ENCODE data around the gene IL19. TPM values are rescaled to one million over a fixed set of nuclear protein-coding genes. Genes with fewer than 3 reads are reported as not detected.

Gene IL19
- total and polyA plus RNA-seq, 2 experiments from 2014 or later, result 0.37 TPM; not detected in 1

DNA sequence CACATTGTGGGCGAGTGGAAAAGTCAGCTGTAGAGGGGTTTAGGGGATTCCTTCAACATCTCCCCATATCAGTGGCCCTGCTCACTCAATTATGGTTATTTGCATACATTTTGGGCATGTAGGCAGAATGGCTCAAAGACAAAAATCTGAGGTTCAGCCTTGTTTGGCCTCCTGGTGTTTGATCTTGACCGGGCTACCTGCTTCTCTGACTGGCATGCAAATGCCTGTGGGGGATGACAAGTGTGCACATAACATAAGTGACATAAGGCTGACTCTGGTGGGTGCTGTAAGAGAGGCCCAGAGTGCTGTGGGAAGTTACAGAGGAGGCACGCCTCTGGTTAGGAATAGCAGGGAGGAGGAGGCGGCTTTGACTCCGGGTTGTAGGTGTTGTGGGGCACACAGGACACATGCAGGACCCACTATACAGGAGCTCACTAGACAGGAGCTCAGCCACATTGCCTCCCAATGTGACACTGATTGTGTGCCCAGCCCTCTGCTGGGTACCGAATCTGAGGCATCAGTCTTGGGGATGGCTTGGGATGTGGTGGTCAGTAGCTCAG is 29.4 kb upstream of the IL19 start:
- H3K36me3 ChIP-seq (replicated peaks; ENCODE audit: insufficient read depth, low read depth), result no peaks in the 10 kb centered on the region
- H3K4me3 ChIP-seq, result no peak overlapping the region
- no peaks in the 10 kb centered on the region for H4K20me1 ChIP-seq (ENCODE audit: insufficient read depth, poor library complexity, severe bottlenecking)
- 91% methylated on average over 6 of the region's 6 CpGs for WGBS (ENCODE audit: low lambda C conversion rate, missing lambda C conversion rate)
- no peak for DNase-seq (ENCODE audit: low spot score)
- H3K9me2 ChIP-seq (replicated peaks; ENCODE audit: insufficient read depth), result no peaks in the 10 kb centered on the region
- H3K79me2 ChIP-seq, result no peaks in the 10 kb centered on the region
- no peaks in the 10 kb centered on the region for H3K4me1 ChIP-seq (ENCODE audit: insufficient read depth)
- no peaks in the 10 kb centered on the region for H3K9me3 ChIP-seq (ENCODE audit: low read depth)
- TF ChIP-seq EZH2phosphoT487 (IDR thresholded peaks at IDR 0.05; ENCODE audit: low read depth, severe bottlenecking, unreplicated experiment), result no peak
- TF ChIP-seq, protein P1, sequence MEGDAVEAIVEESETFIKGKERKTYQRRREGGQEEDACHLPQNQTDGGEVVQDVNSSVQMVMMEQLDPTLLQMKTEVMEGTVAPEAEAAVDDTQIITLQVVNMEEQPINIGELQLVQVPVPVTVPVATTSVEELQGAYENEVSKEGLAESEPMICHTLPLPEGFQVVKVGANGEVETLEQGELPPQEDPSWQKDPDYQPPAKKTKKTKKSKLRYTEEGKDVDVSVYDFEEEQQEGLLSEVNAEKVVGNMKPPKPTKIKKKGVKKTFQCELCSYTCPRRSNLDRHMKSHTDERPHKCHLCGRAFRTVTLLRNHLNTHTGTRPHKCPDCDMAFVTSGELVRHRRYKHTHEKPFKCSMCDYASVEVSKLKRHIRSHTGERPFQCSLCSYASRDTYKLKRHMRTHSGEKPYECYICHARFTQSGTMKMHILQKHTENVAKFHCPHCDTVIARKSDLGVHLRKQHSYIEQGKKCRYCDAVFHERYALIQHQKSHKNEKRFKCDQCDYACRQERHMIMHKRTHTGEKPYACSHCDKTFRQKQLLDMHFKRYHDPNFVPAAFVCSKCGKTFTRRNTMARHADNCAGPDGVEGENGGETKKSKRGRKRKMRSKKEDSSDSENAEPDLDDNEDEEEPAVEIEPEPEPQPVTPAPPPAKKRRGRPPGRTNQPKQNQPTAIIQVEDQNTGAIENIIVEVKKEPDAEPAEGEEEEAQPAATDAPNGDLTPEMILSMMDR (IDR thresholded peaks at IDR 0.05; ENCODE audit: poor library complexity), result no peak
- H2AFZ ChIP-seq, result no peak overlapping the region
- no peak overlapping the region for H3K4me2 ChIP-seq
- H3K27ac ChIP-seq, result no peak overlapping the region
- no peaks in the 10 kb centered on the region for H3K27me3 ChIP-seq

DNA sequence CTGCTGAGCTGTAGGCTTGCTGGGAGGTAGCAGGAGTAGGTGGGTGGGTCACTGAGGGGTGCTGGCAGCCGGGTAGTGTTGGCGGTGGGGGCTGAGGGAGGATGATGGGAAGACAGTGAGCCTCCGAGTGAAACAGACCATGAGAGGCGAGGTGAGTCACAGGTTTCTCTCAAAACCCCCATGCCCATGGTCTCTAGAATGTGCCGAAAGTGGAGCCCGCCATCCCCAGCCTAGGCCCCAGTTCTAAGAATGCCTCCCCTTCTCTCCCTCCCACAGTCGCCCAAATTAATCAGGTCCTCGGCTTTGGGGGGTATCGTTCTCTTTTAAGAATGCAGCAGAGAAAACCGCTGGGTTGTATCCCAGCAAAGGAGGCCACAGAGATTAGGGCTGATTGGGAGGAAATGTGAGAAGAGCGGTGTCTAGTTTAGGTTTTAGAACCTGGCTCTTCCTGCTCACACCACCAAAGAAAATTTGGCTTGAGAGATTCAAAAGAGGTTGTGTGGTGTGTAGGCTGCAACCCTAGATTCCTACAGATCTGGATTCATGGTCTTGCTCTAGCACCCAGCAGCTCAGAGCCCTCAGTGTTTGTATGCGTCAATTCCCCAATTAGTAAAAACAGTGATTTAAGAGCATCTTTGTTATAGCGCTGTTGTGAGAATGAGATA is 27.7 kb upstream of the IL19 start:
- Histone ChIP-seq H3K4me3 (no peak overlapping the region), H3K36me3 (replicated peaks; ENCODE audit: insufficient read depth, low read depth) (no peaks in the 10 kb centered on the region), H3K4me1 (ENCODE audit: insufficient read depth) (no peaks in the 10 kb centered on the region), H2AFZ (no peak overlapping the region), H3K4me2 (no peak overlapping the region), H3K9me3 (ENCODE audit: low read depth) (no peaks in the 10 kb centered on the region), H3K79me2 (no peaks in the 10 kb centered on the region), H3K9me2 (replicated peaks; ENCODE audit: insufficient read depth) (no peaks in the 10 kb centered on the region), H4K20me1 (ENCODE audit: insufficient read depth, poor library complexity, severe bottlenecking) (no peaks in the 10 kb centered on the region), H3K27ac (no peak overlapping the region), H3K27me3 (no peaks in the 10 kb centered on the region)
- no peak for DNase-seq (ENCODE audit: low spot score)
- WGBS (ENCODE audit: low lambda C conversion rate, missing lambda C conversion rate), result 81% methylated on average over 13 of the region's 13 CpGs
- TF ChIP-seq EZH2 (IDR thresholded peaks at IDR 0.05; ENCODE audit: borderline replicate concordance), result no peak
- TF ChIP-seq EZH2phosphoT487 (IDR thresholded peaks at IDR 0.05; ENCODE audit: low read depth, severe bottlenecking, unreplicated experiment), result no peak
- TF ChIP-seq, protein P1 (IDR thresholded peaks at IDR 0.05; ENCODE audit: poor library complexity), result no peak

DNA sequence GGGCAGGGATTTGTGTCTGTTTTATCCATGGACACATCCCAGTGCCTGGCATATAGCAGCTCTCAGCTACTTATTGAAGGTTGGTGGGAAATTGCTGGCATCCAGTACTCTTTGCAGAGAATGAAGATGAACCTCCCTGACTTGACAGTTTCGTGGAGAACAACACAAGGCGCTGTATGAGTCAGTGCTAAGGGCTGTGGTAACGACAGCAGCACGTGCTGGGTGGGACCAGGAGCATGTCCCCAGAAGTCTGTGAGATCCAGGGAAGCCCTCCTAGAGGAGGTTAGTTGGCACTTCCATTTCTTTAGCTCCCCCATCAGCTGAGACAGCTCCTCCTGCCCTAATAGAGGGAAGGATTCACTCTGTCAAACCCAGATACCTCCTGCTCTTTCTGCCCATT is 25.9 kb upstream of the IL19 start:
- Histone ChIP-seq H3K27ac (no peak overlapping the region), H3K4me3 (no peak overlapping the region), H3K4me1 (ENCODE audit: insufficient read depth) (no peaks in the 10 kb centered on the region), H3K9me3 (ENCODE audit: low read depth) (no peaks in the 10 kb centered on the region), H4K20me1 (ENCODE audit: insufficient read depth, poor library complexity, severe bottlenecking) (no peaks in the 10 kb centered on the region), H3K27me3 (peaks cover 4% of the 10 kb centered on the region), H3K36me3 (replicated peaks; ENCODE audit: insufficient read depth, low read depth) (no peaks in the 10 kb centered on the region), H3K79me2 (no peaks in the 10 kb centered on the region), H3K9me2 (replicated peaks; ENCODE audit: insufficient read depth) (no peaks in the 10 kb centered on the region), H3K4me2 (no peak overlapping the region), H2AFZ (no peak overlapping the region)
- no peak for DNase-seq (ENCODE audit: low spot score)
- WGBS (ENCODE audit: low lambda C conversion rate, missing lambda C conversion rate), result 61% methylated on average over 4 of the region's 4 CpGs
- TF ChIP-seq, protein P1 (IDR thresholded peaks at IDR 0.05; ENCODE audit: poor library complexity), result no peak
- TF ChIP-seq EZH2phosphoT487 (IDR thresholded peaks at IDR 0.05; ENCODE audit: low read depth, severe bottlenecking, unreplicated experiment), result no peak

Data from hepatocyte (in vitro differentiated cells).